ENCODE measurements around the gene FBXO46.

Gene FBXO46

GRCh38 chr19:45717131-45717982 lies 13.3 kb downstream of the FBXO46 start (continued):
- TF ChIP-seq ZNF148 (tag by site-specific recombination; IDR thresholded peaks at IDR 0.05; ENCODE audit: borderline replicate concordance) (no peak), ZNF544 (tag by site-specific recombination; IDR thresholded peaks at IDR 0.05) (no peak), ZNF776 (tag by site-specific recombination; IDR thresholded peaks at IDR 0.05; ENCODE audit: borderline replicate concordance) (no peak), ZNF433 (tag by site-specific recombination; IDR thresholded peaks at IDR 0.05; ENCODE audit: low read depth) (no peak), ZBTB10 (tag by site-specific recombination; IDR thresholded peaks at IDR 0.05) (no peak; the same call in none of the 2 replicates), SETDB1 (IDR thresholded peaks at IDR 0.05; ENCODE audit: insufficient read length, low read length) (no peak), YY1 (tag by site-specific recombination; IDR thresholded peaks at IDR 0.05) (no peak), HOXC10 (CRISPR knock-in tag; IDR thresholded peaks at IDR 0.05) (no peak), KLF7 (tag by site-specific recombination; IDR thresholded peaks at IDR 0.05; ENCODE audit: borderline replicate concordance) (peak; percentile 61; the same call in 1 of the 2 replicates), KLF10 (tag by site-specific recombination; IDR thresholded peaks at IDR 0.05) (peak; percentile 82; the same call in 1 of the 2 replicates), OSR2 (tag by site-specific recombination; IDR thresholded peaks at IDR 0.05) (no peak), ZNF311 (tag by site-specific recombination; IDR thresholded peaks at IDR 0.05; ENCODE audit: borderline replicate concordance) (no peak), ZNF324 (tag by site-specific recombination; IDR thresholded peaks at IDR 0.05) (no peak), ZNF585B (tag by site-specific recombination; IDR thresholded peaks at IDR 0.05) (no peak), ZNF362 (tag by site-specific recombination; IDR thresholded peaks at IDR 0.05) (no peak), ZNF624 (tag by site-specific recombination; IDR thresholded peaks at IDR 0.05) (no peak), ZNF121 (tag by site-specific recombination; IDR thresholded peaks at IDR 0.05) (no peak), ZNF449 (tag by site-specific recombination; IDR thresholded peaks at IDR 0.05) (no peak), ZNF785 (tag by site-specific recombination; IDR thresholded peaks at IDR 0.05) (no peak), ZFHX2 (tag by site-specific recombination; conservative IDR thresholded peaks at IDR 0.05) (peak; percentile 99), ZFP41 (tag by site-specific recombination; IDR thresholded peaks at IDR 0.05; ENCODE audit: borderline replicate concordance) (no peak), ZNF530 (tag by site-specific recombination; IDR thresholded peaks at IDR 0.05; ENCODE audit: low read depth) (no peak), ZNF211 (tag by site-specific recombination; IDR thresholded peaks at IDR 0.05; ENCODE audit: low read depth) (no peak), ZNF621 (tag by site-specific recombination; IDR thresholded peaks at IDR 0.05) (no peak), BCL11B (tag by site-specific recombination; IDR thresholded peaks at IDR 0.05; ENCODE audit: low read depth) (peak; percentile 89), ZNF248 (tag by site-specific recombination; IDR thresholded peaks at IDR 0.05) (no peak), ZNF560 (tag by site-specific recombination; IDR thresholded peaks at IDR 0.05; ENCODE audit: borderline replicate concordance) (no peak), ZSCAN5A (tag by site-specific recombination; IDR thresholded peaks at IDR 0.05) (no peak)

Data from HEK293 (cell line).